ENCODE data around the gene FRMPD1.

Gene FRMPD1

GRCh38 chr9:37639841-37640240, 10.9 kb upstream of the FRMPD1 start:
- H4K20me1 ChIP-seq (ENCODE audit: insufficient read depth, low read length, poor library complexity, severe bottlenecking): no peaks in the 10 kb centered on the region
- no peak overlapping the region for H3K4me2 ChIP-seq (ENCODE audit: low read depth, low read length, poor library complexity, severe bottlenecking)
- no peaks in the 10 kb centered on the region for H3K36me3 ChIP-seq (ENCODE audit: insufficient read depth, low read length)
- H3K4me1 ChIP-seq (ENCODE audit: insufficient read depth, low read length, poor library complexity, severe bottlenecking): no peaks in the 10 kb centered on the region
- peaks cover 9% of the 10 kb centered on the region for H3K27me3 ChIP-seq (ENCODE audit: insufficient read depth, low read length, poor library complexity, severe bottlenecking)
- no peak overlapping the region for H2AFZ ChIP-seq (ENCODE audit: low read length)
- H3K79me2 ChIP-seq (ENCODE audit: insufficient read depth, low read length): no peaks in the 10 kb centered on the region
- TF ChIP-seq EZH2phosphoT487 (IDR thresholded peaks at IDR 0.05; ENCODE audit: borderline replicate concordance) (no peak), CTCF (conservative IDR thresholded peaks at IDR 0.05; ENCODE audit: low read length) (no peak)
- H3K4me3 ChIP-seq (ENCODE audit: low read length, poor library complexity, severe bottlenecking): no peak overlapping the region
- H3K9ac ChIP-seq (ENCODE audit: low read depth, low read length, poor library complexity, severe bottlenecking): no peak overlapping the region
- no peaks in the 10 kb centered on the region for H3K9me3 ChIP-seq (ENCODE audit: insufficient read depth, low read depth, low read length)
- H3K9me2 ChIP-seq (replicated peaks; ENCODE audit: low read depth, low read length): no peaks in the 10 kb centered on the region
- no peaks in the 10 kb centered on the region for H3F3A ChIP-seq (ENCODE audit: low read depth)

- no peak overlapping the region for H2AFZ ChIP-seq (ENCODE audit: low read length)
- no peaks in the 10 kb centered on the region for H3K9me3 ChIP-seq (ENCODE audit: insufficient read depth, low read depth, low read length)
- peaks cover 9% of the 10 kb centered on the region for H3K27me3 ChIP-seq (ENCODE audit: insufficient read depth, low read length, poor library complexity, severe bottlenecking)
- no peak overlapping the region for H3K4me2 ChIP-seq (ENCODE audit: low read depth, low read length, poor library complexity, severe bottlenecking)
- H3K9me2 ChIP-seq (replicated peaks; ENCODE audit: low read depth, low read length): no peaks in the 10 kb centered on the region
- TF ChIP-seq CTCF (conservative IDR thresholded peaks at IDR 0.05; ENCODE audit: low read length): no peak
- no peak for TF ChIP-seq EZH2phosphoT487 (IDR thresholded peaks at IDR 0.05; ENCODE audit: borderline replicate concordance)
- no peaks in the 10 kb centered on the region for H3K36me3 ChIP-seq (ENCODE audit: insufficient read depth, low read length)
- no peak overlapping the region for H3K9ac ChIP-seq (ENCODE audit: low read depth, low read length, poor library complexity, severe bottlenecking)
- H3K4me3 ChIP-seq (ENCODE audit: low read length, poor library complexity, severe bottlenecking): no peak overlapping the region
- no peaks in the 10 kb centered on the region for H3F3A ChIP-seq (ENCODE audit: low read depth)
- no peaks in the 10 kb centered on the region for H4K20me1 ChIP-seq (ENCODE audit: insufficient read depth, low read length, poor library complexity, severe bottlenecking)
- no peaks in the 10 kb centered on the region for H3K4me1 ChIP-seq (ENCODE audit: insufficient read depth, low read length, poor library complexity, severe bottlenecking)
- H3K79me2 ChIP-seq (ENCODE audit: insufficient read depth, low read length): no peaks in the 10 kb centered on the region
Measured at GRCh38 chr9:37640246-37640645, 10.5 kb upstream of the FRMPD1 start.

DNA sequence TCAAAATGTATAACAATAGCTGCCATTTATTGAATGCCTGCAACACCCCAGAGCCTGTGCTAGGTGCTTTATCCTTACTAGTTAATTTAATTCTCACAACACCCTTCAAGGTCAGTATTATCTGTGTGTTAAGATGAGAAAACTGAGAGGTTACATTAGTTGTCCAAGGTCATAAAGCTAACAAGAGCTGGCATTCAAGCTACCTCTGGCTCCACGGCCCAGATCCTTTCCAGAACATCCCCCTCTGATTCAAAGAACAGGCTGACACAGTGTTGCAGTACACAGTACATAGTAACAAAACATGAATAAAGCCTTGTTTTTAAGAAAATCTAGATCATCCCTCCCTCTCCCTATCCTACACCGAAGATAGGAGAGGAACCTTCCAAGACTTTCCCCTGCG, 9.4 kb upstream of the FRMPD1 start:
- Histone ChIP-seq H3K9me2 (replicated peaks; ENCODE audit: low read depth, low read length) (no peaks in the 10 kb centered on the region), H3K79me2 (ENCODE audit: insufficient read depth, low read length) (no peaks in the 10 kb centered on the region), H3K27me3 (ENCODE audit: insufficient read depth, low read length, poor library complexity, severe bottlenecking) (peaks cover 10% of the 10 kb centered on the region), H3K9ac (ENCODE audit: low read depth, low read length, poor library complexity, severe bottlenecking) (no peak overlapping the region), H3K4me1 (ENCODE audit: insufficient read depth, low read length, poor library complexity, severe bottlenecking) (no peaks in the 10 kb centered on the region), H2AFZ (ENCODE audit: low read length) (no peak overlapping the region), H3K9me3 (ENCODE audit: insufficient read depth, low read depth, low read length) (no peaks in the 10 kb centered on the region), H3K4me3 (ENCODE audit: low read length, poor library complexity, severe bottlenecking) (no peak overlapping the region), H3F3A (ENCODE audit: low read depth) (no peaks in the 10 kb centered on the region), H3K4me2 (ENCODE audit: low read depth, low read length, poor library complexity, severe bottlenecking) (no peak overlapping the region), H3K36me3 (ENCODE audit: insufficient read depth, low read length) (no peaks in the 10 kb centered on the region), H4K20me1 (ENCODE audit: insufficient read depth, low read length, poor library complexity, severe bottlenecking) (no peaks in the 10 kb centered on the region)
- no peak for TF ChIP-seq EZH2phosphoT487 (IDR thresholded peaks at IDR 0.05; ENCODE audit: borderline replicate concordance)
- no peak for TF ChIP-seq CTCF (conservative IDR thresholded peaks at IDR 0.05; ENCODE audit: low read length)
